Sigmoid colon (tissue), 4 donors: ENCODE results near the gene P2RX4.

ENCODE experiments used
- CTCF ChIP-seq, 4 experiments: fragments of 450-650 bp in 3 of 4; fragments of 200-600 bp in 1 of 4; IDR thresholded peaks; one replicate each; pipeline ENCODE4 v1.5.1; 2016 to 2019; ENCODE audit warnings: antibody characterized with exemption in 4 of 4, mild to moderate bottlenecking in 3 of 4, moderate library complexity in 2 of 4
- POLR2AphosphoS5 ChIP-seq, 4 donors: sonication (generic); formaldehyde crosslinking; IDR thresholded peaks; one replicate each; pipeline ENCODE4 v1.6.1; 2017; ENCODE audit warnings: antibody characterized with exemption in 4 of 4

- TF ChIP-seq CTCF (IDR thresholded peaks at IDR 0.05) (no peak), POLR2AphosphoS5 (IDR thresholded peaks at IDR 0.05) (no peak)
These were observed 31.4 kb downstream of the P2RX4 start for GRCh38 chr12:121241156-121241970.
